A673 (cell line): ENCODE results near the gene DPT.
A peak's percentile ranks its signal among the peaks of the same experiment; 100 is the strongest.

ENCODE experiments used
- CTCF ChIP-seq: fragments of 300-800, 200-600 bp; sonication (generic); conservative IDR thresholded peaks from 2 replicates; pipeline ENCODE4 v1.5.1; 2017; ENCODE audit warnings: low read depth, mild to moderate bottlenecking, antibody characterized with exemption, low read length, moderate library complexity, mixed read lengths
- EZH2 ChIP-seq: fragments of 200-600 bp; sonication (generic); IDR thresholded peaks from 2 replicates; pipeline ENCODE4 v1.6.1; 2017; ENCODE audit warnings: borderline replicate concordance, low read depth, mild to moderate bottlenecking, mixed read lengths, antibody characterized with exemption, low read length; ENCODE audit not compliant: poor library complexity, severe bottlenecking

- peak; percentile 29; the same call in 1 of the 2 replicates for TF ChIP-seq CTCF
- no peak for TF ChIP-seq EZH2
Measured at GRCh38 chr1:168687816-168688215, 41.2 kb downstream of the DPT start.
